ENCODE data around the gene ISG20L2. TPM values are rescaled to one million over a fixed set of nuclear protein-coding genes. Genes with fewer than 3 reads are reported as not detected.

Gene ISG20L2
- polyA plus RNA-seq, 3 donors: 17.2 to 23.5 (median 18.1) TPM

- Mint-ChIP-seq H3K4me3 (no peak overlapping the region), H3K36me3 (peaks cover 39 to 40% of the 10 kb centered on the region in 2 donors), H3K4me1 (peaks cover 32% of the 10 kb centered on the region), H3K9me3 (no peaks in the 10 kb centered on the region), H3K27me3 (ENCODE audit: low read depth in 3 of 3) (no peaks in the 10 kb centered on the region), H3K27ac (peak overlapping the region in 1 of 7 donors; percentile 47)
- no peak for TF ChIP-seq CTCF (IDR thresholded peaks at IDR 0.05)
- no peak overlapping the region for H3K9ac ChIP-seq (ENCODE audit: insufficient read depth, low read length, poor library complexity, severe bottlenecking)
- H4K20me1 ChIP-seq (ENCODE audit: insufficient read depth, low read length): peaks cover 74% of the 10 kb centered on the region
- H2AFZ ChIP-seq (ENCODE audit: insufficient read depth, low read depth, low read length, poor library complexity, severe bottlenecking): no peak overlapping the region
- H3K4me3 ChIP-seq (replicated peaks in 1 of 3; ENCODE audit: low read depth in 2 of 3, low read length in 3 of 3): no peak overlapping the region
- no peaks in the 10 kb centered on the region for H3K27me3 ChIP-seq (ENCODE audit: control insufficient read depth in 2 of 2, insufficient read depth in 2 of 2, low read length in 2 of 2)
- no peak overlapping the region for H3K4me2 ChIP-seq (replicated peaks; ENCODE audit: extremely low read depth, low read length, poor library complexity, severe bottlenecking)
- peaks cover 8 to 13% of the 10 kb centered on the region in 2 donors for H3K4me1 ChIP-seq (ENCODE audit: control insufficient read depth in 1 of 2, insufficient read depth in 2 of 2, low read length in 2 of 2)
- H3K27ac ChIP-seq (ENCODE audit: low read depth in 1 of 2, low read length in 2 of 2): no peak overlapping the region
- intact Hi-C loops (cut with micrococcal nuclease): no loop called here
- WGBS (ENCODE audit: insufficient coverage): no CpG with 5 or more reads among the region's 3 CpGs
- H3K9me3 ChIP-seq (replicated peaks in 1 of 2; ENCODE audit: control insufficient read depth in 1 of 2, insufficient read depth in 1 of 2, low read length in 2 of 2): no peaks in the 10 kb centered on the region
- H3K36me3 ChIP-seq (replicated peaks in 1 of 2; ENCODE audit: control insufficient read depth in 1 of 2, insufficient read depth in 2 of 2, low read length in 2 of 2): peaks cover 13 to 55% of the 10 kb centered on the region in 2 donors
- peaks cover 98% of the 10 kb centered on the region for H3K79me2 ChIP-seq (ENCODE audit: insufficient read depth, low read length)
- no peak for DNase-seq
Measured at GRCh38 chr1:156773607-156774006, 45.0 kb upstream of the ISG20L2 start.

GRCh38 chr1:156772728-156773497 lies 44.3 kb upstream of the ISG20L2 start:
- Histone ChIP-seq H3K9ac (ENCODE audit: insufficient read depth, low read length, poor library complexity, severe bottlenecking) (no peak overlapping the region), H3K4me3 (replicated peaks in 1 of 3; ENCODE audit: low read depth in 2 of 3, low read length in 3 of 3) (no peak overlapping the region), H3K27ac (ENCODE audit: low read depth in 1 of 2, low read length in 2 of 2) (no peak overlapping the region), H3K36me3 (replicated peaks in 1 of 2; ENCODE audit: control insufficient read depth in 1 of 2, insufficient read depth in 2 of 2, low read length in 2 of 2) (peaks cover 13 to 55% of the 10 kb centered on the region in 2 donors), H4K20me1 (ENCODE audit: insufficient read depth, low read length) (peaks cover 70% of the 10 kb centered on the region), H3K9me3 (replicated peaks in 1 of 2; ENCODE audit: control insufficient read depth in 1 of 2, insufficient read depth in 1 of 2, low read length in 2 of 2) (no peaks in the 10 kb centered on the region), H3K4me1 (ENCODE audit: control insufficient read depth in 1 of 2, insufficient read depth in 2 of 2, low read length in 2 of 2) (peaks cover 15 to 20% of the 10 kb centered on the region in 2 donors), H2AFZ (ENCODE audit: insufficient read depth, low read depth, low read length, poor library complexity, severe bottlenecking) (no peak overlapping the region), H3K79me2 (ENCODE audit: insufficient read depth, low read length) (peaks cover 98% of the 10 kb centered on the region), H3K4me2 (replicated peaks; ENCODE audit: extremely low read depth, low read length, poor library complexity, severe bottlenecking) (no peak overlapping the region), H3K27me3 (ENCODE audit: control insufficient read depth in 2 of 2, insufficient read depth in 2 of 2, low read length in 2 of 2) (no peaks in the 10 kb centered on the region)
- TF ChIP-seq CTCF (IDR thresholded peaks at IDR 0.05): no peak
- DNase-seq: no peak
- Mint-ChIP-seq H3K4me1 (peaks cover 39% of the 10 kb centered on the region), H3K9me3 (no peaks in the 10 kb centered on the region), H3K36me3 (peaks cover 33 to 40% of the 10 kb centered on the region in 2 donors), H3K27ac (peak overlapping the region in 3 of 7 donors; percentile 26 to 76 (median 47)), H3K27me3 (ENCODE audit: low read depth in 3 of 3) (no peaks in the 10 kb centered on the region), H3K4me3 (no peak overlapping the region)
- intact Hi-C loops (cut with micrococcal nuclease): no loop called here
- WGBS (ENCODE audit: insufficient coverage): 91% methylated on average over 4 of the region's 9 CpGs
